Hepatocyte (in vitro differentiated cells): ENCODE measurements around the gene PARD3B.

Experiments used
- EZH2phosphoT487 ChIP-seq: fragments of 200-600 bp; sonication (generic); IDR thresholded peaks from one replicate; pipeline ENCODE4 v1.6.1; 2018; ENCODE audit warnings: antibody characterized with exemption, mild to moderate bottlenecking, low read depth, moderate library complexity; ENCODE audit not compliant: unreplicated experiment, severe bottlenecking
- TF ChIP-seq, protein P1 (sequence below): fragments of 200-600 bp; sonication (generic); IDR thresholded peaks from 2 replicates; pipeline ENCODE4 v1.5.1; 2016; ENCODE audit warnings: antibody characterized with exemption, mild to moderate bottlenecking; ENCODE audit not compliant: poor library complexity

- TF ChIP-seq, protein P1, sequence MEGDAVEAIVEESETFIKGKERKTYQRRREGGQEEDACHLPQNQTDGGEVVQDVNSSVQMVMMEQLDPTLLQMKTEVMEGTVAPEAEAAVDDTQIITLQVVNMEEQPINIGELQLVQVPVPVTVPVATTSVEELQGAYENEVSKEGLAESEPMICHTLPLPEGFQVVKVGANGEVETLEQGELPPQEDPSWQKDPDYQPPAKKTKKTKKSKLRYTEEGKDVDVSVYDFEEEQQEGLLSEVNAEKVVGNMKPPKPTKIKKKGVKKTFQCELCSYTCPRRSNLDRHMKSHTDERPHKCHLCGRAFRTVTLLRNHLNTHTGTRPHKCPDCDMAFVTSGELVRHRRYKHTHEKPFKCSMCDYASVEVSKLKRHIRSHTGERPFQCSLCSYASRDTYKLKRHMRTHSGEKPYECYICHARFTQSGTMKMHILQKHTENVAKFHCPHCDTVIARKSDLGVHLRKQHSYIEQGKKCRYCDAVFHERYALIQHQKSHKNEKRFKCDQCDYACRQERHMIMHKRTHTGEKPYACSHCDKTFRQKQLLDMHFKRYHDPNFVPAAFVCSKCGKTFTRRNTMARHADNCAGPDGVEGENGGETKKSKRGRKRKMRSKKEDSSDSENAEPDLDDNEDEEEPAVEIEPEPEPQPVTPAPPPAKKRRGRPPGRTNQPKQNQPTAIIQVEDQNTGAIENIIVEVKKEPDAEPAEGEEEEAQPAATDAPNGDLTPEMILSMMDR, result no peak
- TF ChIP-seq EZH2phosphoT487, result no peak
These were observed 443.6 kb downstream of the PARD3B start for GRCh38 chr2:204988836-204989235.
